AG08396 (cell line): ENCODE measurements around the gene FAM185A.
A peak's percentile ranks its signal among the peaks of the same experiment; 100 is the strongest.
"Not testable (repeated sequence)": the region's sequence is repeated elsewhere in the genome, so short reads cannot be mapped to it uniquely, and the experiment has no call there.

ENCODE experiments used
- DNase-seq: peaks from one replicate; pipeline ENCODE4 v3.0.0; 2012; ENCODE audit warnings: low spot score, mixed read lengths

Gene FAM185A

GRCh38 chr7:102748605-102749444 is at the start of gene FAM185A:
Gene FAM185A (plus strand): TSS chr7:102748999. CDS start chr7:102749208, 209 bp downstream.
- peak; percentile 94 for DNase-seq

- DNase-seq = not testable (repeated sequence)
Observed at GRCh38 chr7:102713011-102713690, 35.6 kb upstream of the FAM185A start.

GRCh38 chr7:102713691-102714080 is 35.1 kb upstream of the FAM185A start:
- not testable (repeated sequence) for DNase-seq

- DNase-seq = not testable (repeated sequence)
Observed at GRCh38 chr7:102714774-102715522, 33.9 kb upstream of the FAM185A start.

DNA sequence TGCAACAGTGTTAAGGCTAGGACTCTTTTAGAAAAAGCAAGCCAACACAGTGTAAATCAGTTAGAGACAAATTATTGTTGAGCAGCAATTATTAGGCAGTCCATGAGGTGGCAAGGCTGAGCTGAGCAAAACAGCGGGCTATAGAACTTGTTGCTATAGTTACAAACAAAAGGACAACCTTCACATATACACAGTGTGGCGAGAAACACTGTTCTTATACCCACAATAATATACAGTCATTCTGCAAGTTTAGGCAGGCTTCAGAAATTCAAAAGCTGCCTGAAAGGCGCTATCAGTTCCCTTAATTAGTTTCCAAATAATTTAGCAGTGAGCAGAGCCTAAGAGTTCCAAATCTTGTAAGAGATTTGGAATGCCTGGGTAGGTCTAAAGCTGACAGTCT is 33.1 kb upstream of the FAM185A start:
- not testable (repeated sequence) for DNase-seq

DNA sequence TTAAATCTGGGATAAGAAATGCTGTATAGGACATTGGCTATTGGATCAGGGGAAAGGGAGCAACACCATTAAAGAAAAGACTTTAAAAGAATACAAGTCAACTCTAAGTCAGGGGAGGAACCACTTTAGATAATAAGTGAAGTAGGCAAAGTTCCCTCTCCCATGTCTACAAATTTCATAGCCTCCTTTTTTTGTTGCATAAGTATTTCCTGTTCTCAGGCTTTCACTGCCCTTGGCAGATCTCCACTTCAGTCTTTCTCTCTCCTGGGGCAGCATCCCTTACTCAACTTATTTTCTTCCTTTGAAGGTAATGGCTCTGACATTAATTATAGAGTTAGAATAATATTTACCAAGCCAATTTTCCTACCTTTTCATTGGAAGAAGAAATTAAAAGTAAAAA is 30.3 kb upstream of the FAM185A start:
- DNase-seq = not testable (repeated sequence)

DNA sequence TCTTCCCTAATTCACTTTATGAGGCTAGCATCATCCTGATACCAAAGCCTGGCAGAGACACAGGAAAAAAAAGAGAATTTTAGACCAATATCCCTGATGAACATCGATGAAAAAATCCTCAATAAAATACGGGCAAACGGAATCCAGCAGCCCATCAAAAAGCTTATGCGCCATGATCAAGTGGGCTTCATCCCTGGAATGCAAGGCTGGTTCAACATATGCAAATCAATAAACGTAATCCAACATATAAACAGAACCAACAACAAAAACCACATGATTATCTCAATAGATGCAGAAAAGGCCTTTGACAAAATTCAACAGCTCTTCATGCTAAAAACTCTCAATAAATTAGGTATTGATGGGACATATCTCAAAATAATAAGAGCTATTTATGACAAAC is 22.6 kb upstream of the FAM185A start:
- DNase-seq = not testable (repeated sequence)

GRCh38 chr7:102729670-102730069 is 19.1 kb upstream of the FAM185A start:
- not testable (repeated sequence) for DNase-seq

DNA sequence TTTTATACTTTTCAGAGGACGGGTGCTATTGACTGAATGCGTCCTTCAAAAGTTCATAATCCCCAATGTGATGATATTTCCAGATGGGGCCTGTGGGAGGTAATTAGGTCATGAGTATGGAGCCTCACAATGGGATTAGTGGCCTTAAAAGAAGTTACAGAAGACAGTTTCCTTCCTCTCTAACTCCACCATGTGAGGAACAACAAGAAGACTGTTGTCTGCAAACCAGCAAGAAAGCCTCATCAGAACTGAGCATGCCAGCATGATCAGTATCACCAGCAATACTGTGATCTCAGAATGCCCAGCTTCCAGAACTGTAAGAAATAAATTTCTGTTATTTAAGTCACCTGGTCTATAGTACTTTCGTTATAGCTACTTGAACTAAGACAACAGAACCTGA is 18.4 kb upstream of the FAM185A start:
- DNase-seq = not testable (repeated sequence)

- not testable (repeated sequence) for DNase-seq
Observed at GRCh38 chr7:102742002-102742771, 6.6 kb upstream of the FAM185A start.

DNA sequence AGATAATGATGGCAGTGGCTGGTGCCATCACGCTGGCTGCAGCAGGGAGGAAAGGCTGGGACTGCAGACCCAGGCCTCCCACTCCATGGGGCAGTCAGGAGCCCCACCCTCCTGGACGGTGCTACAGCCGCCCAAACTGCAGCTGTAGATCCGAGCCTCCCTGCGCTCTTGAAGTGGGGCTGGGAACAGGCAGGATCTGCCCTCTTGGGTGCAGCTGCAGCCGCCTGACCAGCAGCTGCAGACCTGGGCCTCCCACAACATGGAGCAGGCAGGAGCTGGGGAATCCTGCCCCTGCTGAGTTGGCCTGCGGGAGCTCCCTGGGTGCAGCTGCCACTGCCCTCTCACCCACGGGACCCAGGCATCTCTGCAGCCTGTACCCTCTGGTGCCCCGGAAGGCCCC is 4.9 kb upstream of the FAM185A start:
- not testable (repeated sequence) for DNase-seq

DNA sequence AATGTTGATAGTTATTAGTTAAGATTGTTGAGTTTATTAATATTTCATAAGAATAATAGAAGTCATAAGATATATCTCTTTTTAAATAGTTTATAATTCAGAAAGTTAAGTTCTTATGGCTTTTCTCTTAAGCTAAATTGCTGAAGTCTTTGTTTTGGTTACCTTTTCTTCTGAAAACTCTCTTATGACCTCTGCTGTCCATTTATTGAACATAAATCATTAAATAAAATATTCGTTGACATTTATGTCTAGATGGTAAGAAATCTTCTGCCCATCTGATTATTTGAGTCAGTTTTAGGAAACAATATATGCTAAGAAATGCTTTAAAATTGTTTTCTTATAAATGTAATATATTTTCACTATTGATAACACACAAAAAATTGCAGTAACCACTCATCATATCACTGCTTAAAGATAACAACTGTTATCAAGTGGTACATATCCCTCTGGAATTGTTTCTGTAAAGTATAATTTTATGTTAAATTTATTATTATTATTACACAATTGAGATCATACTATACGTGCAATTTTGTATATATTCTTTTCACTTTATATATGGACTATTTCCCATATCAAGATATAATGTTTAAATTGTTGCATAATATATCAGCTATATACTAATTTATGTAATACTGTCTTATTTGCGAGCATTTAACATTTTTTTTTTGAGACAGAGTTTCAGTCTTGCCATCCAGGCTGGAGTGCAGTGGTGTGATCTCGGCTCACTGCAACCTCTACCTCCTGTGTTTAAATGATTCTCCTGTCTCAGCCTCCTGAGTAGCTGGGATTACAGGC is 3.1 kb upstream of the FAM185A start:
- DNase-seq = not testable (repeated sequence)

DNA sequence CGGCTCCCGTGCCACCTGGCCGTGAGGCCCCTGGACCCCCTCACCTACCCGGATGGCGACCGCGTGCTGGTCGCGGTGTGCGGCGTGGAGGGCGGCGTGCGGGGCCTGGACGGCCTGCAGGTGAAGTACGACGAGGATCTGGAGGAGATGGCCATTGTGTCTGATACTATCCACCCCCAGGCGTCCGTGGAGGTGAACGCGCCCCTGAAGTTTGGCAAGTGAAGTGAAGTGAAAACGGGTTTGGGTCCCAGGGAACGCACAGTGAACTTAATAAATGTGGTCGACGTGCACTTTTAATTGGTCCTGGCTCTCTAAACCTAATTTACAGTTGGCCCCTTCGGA is 617 bp downstream of the FAM185A start:
- not testable (repeated sequence) for DNase-seq

DNA sequence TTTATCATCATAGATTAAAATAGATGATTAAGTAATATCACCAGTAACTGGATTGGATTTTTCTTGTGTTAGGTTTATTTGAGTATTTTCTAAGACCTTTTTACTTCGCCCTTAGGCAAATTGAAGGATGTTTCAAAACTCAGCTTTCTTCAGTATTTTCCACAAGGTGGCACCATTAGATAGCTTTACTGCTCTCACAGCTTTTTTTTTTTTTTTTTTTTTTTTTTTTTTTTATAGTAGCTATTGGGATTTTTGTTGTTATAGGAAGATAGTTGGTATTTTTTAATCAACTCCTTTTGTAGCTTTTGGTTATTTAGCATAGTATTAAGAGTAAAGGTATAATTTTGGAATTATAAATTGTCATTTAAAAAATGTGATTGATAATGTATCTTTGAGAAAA is 9.4 kb downstream of the FAM185A start:
- DNase-seq = not testable (repeated sequence)

- not testable (repeated sequence) for DNase-seq
Observed at GRCh38 chr7:102759934-102760333, 11.1 kb downstream of the FAM185A start.

GRCh38 chr7:102761234-102761633 is 12.4 kb downstream of the FAM185A start:
- not testable (repeated sequence) for DNase-seq

GRCh38 chr7:102763295-102763905 is 14.6 kb downstream of the FAM185A start:
- DNase-seq = not testable (repeated sequence)

GRCh38 chr7:102769657-102770192 is 20.9 kb downstream of the FAM185A start:
- DNase-seq = not testable (repeated sequence)

DNA sequence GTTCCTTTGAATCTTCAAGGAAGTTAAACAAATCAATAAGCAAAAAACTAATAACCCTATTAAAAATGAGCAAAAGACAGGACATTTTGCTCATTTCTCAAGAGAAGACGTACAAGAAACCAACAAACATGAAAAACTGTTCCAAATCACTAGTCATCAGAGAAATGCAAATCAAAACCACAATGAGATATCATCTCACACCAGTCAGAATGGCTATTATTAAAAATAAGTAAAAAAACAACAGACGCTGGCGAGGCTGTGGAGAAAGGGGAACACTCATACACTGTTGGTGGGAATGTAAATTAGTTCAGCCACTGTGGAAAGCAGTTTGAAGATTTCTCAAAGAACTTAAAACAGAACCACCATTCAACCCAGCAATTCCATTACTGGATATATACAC is 21.7 kb downstream of the FAM185A start:
- DNase-seq = not testable (repeated sequence)

- DNase-seq = not testable (repeated sequence)
Observed at GRCh38 chr7:102776217-102776616, 27.4 kb downstream of the FAM185A start.
